ENCODE results near the gene GJB4. TPM values are rescaled to one million over a fixed set of nuclear protein-coding genes. Genes with fewer than 3 reads are reported as not detected.
"Not testable (repeated sequence)": the region's sequence is repeated elsewhere in the genome, so short reads cannot be mapped to it uniquely, and the experiment has no call there.

GJB4 gene
- total RNA-seq, 2 experiments from 2014 or later = not detected

DNA sequence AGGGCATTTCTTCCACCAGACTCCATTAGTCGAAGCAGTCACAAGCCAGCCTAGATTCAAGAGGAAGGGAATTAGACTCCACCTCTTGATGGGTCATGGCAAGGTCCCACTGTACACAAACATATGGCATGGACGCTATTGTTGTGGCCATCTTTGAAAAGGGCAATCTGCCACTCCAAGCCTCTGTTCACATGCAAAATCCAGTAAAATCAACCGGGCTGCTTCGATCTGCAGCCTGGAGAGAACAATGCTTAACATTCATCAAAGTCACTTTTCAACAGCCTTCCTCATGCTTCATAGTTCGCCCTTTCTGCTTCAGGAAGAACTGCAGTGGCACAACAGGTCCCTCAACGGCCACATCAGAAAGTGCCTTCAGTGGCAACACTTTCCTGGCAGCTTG is 32.7 kb upstream of the GJB4 start:
- intact Hi-C loops (cut with DNase I, micrococcal nuclease) = no loop called here
- Histone ChIP-seq H3K27me3 (ENCODE audit: control insufficient read depth in 1 of 2, insufficient read depth in 2 of 2, low read length in 2 of 2) (peaks cover 4 to 27% of the 10 kb centered on the region in 2 experiments), H3K4me1 (ENCODE audit: insufficient read depth, low read length) (no peaks in the 10 kb centered on the region), H3K9me3 (ENCODE audit: control insufficient read depth in 1 of 2, insufficient read depth in 1 of 2, low read length in 2 of 2) (no peaks in the 10 kb centered on the region), H3K4me3 (ENCODE audit: low read length) (no peak overlapping the region), H3K36me3 (ENCODE audit: insufficient read depth, low read length) (no peaks in the 10 kb centered on the region), H3K27ac (ENCODE audit: low read depth in 1 of 2, low read length in 2 of 2) (no peak overlapping the region)
- TF ChIP-seq, protein P1, sequence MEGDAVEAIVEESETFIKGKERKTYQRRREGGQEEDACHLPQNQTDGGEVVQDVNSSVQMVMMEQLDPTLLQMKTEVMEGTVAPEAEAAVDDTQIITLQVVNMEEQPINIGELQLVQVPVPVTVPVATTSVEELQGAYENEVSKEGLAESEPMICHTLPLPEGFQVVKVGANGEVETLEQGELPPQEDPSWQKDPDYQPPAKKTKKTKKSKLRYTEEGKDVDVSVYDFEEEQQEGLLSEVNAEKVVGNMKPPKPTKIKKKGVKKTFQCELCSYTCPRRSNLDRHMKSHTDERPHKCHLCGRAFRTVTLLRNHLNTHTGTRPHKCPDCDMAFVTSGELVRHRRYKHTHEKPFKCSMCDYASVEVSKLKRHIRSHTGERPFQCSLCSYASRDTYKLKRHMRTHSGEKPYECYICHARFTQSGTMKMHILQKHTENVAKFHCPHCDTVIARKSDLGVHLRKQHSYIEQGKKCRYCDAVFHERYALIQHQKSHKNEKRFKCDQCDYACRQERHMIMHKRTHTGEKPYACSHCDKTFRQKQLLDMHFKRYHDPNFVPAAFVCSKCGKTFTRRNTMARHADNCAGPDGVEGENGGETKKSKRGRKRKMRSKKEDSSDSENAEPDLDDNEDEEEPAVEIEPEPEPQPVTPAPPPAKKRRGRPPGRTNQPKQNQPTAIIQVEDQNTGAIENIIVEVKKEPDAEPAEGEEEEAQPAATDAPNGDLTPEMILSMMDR (IDR thresholded peaks at IDR 0.05) = no peak
- ChIA-PET POLR2A (no interaction called here), CTCF (no interaction called here)
- ATAC-seq (ENCODE audit: poor library complexity) = no peak
- Mint-ChIP-seq H3K9me3 (no peaks in the 10 kb centered on the region), H3K4me3 (no peak overlapping the region), H3K36me3 (ENCODE audit: low read depth) (no peaks in the 10 kb centered on the region), H3K27me3 (peaks cover 39% of the 10 kb centered on the region), H3K4me1 (ENCODE audit: low read depth) (no peaks in the 10 kb centered on the region), H3K27ac (no peak overlapping the region)
- DNase-seq = no peak

DNA sequence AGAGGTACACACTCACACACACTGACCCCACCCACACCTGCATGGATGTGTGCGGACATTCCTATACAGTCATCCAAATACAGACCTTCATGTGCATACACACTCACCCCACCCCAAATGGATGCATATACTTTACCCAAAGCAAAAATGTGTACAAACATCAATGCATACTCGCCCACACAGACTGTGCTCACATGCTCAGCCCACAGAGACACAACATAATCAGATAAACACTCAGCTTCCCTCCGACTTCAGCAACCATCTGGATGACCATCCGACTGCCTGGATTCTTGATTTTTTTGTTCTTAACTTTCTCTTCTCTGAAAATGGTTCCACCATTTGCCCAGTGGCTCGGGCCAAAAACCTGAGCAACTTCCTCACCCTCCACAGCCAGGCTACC is 29.1 kb upstream of the GJB4 start:
- TF ChIP-seq, protein P1 (IDR thresholded peaks at IDR 0.05) = no peak
- POLR2A ChIA-PET = no interaction called here
- ATAC-seq (ENCODE audit: poor library complexity) (no peak), DNase-seq (no peak)
- no peaks in the 10 kb centered on the region for H3K36me3 ChIP-seq (ENCODE audit: insufficient read depth, low read length)
- H3K27ac ChIP-seq (ENCODE audit: low read depth in 1 of 2, low read length in 2 of 2) = no peak overlapping the region
- H3K27me3 ChIP-seq (ENCODE audit: control insufficient read depth in 1 of 2, insufficient read depth in 2 of 2, low read length in 2 of 2) = peaks cover 4 to 17% of the 10 kb centered on the region in 2 experiments
- no peak overlapping the region for H3K4me3 ChIP-seq (ENCODE audit: low read length)
- CTCF ChIA-PET = no interaction called here
- Mint-ChIP-seq H3K9me3 (no peaks in the 10 kb centered on the region), H3K36me3 (ENCODE audit: low read depth) (no peaks in the 10 kb centered on the region), H3K27me3 (peaks cover 39% of the 10 kb centered on the region), H3K4me1 (ENCODE audit: low read depth) (no peaks in the 10 kb centered on the region), H3K27ac (no peak overlapping the region), H3K4me3 (no peak overlapping the region)
- no peaks in the 10 kb centered on the region for H3K4me1 ChIP-seq (ENCODE audit: insufficient read depth, low read length)
- intact Hi-C loops (cut with DNase I, micrococcal nuclease) = no loop called here
- H3K9me3 ChIP-seq (ENCODE audit: control insufficient read depth in 1 of 2, insufficient read depth in 1 of 2, low read length in 2 of 2) = no peaks in the 10 kb centered on the region

DNA sequence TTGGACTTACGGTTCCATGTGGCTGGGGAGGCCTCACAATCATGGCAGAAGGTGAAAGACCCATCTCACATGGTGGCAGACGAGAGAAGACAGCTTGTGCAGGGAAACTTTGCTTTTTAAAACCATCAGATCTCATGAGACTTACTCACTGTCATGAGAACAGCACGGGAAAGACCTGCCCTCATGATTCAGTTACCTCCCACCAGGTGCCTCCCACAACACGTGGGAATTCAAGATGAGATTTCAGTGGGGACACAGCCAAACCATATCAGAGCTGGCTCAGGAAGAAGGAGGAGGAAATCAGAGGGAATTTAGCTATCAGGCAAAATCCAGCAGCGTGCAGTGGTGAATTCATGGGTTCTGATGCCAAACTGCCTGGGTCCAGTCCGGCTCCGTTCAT is 26.7 kb upstream of the GJB4 start:
- not testable (repeated sequence) for H3K36me3 Mint-ChIP-seq (ENCODE audit: low read depth); H3K4me1 Mint-ChIP-seq (ENCODE audit: low read depth)

DNA sequence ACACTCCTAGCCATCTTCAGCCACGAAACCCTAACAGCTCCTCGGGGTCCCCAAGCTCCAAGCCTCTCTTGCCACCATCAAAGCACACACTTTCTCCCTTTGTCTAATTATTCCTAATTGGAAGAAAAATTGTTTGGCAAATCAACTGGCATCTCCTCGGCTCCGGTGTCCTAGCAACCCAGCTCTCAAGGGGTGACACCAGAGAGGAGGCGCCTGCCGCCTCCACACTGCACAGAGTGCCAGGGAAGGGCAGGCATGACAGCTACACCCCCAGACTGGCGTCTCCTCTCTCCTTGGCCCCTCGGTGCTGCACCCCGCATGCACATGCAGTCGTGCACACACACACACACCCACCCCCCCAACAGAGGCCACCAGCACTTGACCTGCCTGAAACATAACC is 22.8 kb upstream of the GJB4 start:
- Mint-ChIP-seq H3K36me3 (ENCODE audit: low read depth) (no peaks in the 10 kb centered on the region), H3K9me3 (no peaks in the 10 kb centered on the region), H3K4me3 (no peak overlapping the region), H3K27me3 (peaks cover 23% of the 10 kb centered on the region), H3K4me1 (ENCODE audit: low read depth) (no peaks in the 10 kb centered on the region), H3K27ac (no peak overlapping the region)
- ChIA-PET POLR2A (no interaction called here), CTCF (no interaction called here)
- TF ChIP-seq, protein P1 (IDR thresholded peaks at IDR 0.05) = no peak
- intact Hi-C loops (cut with DNase I, micrococcal nuclease) = no loop called here
- DNase-seq = no peak
- Histone ChIP-seq H3K9me3 (ENCODE audit: control insufficient read depth in 1 of 2, insufficient read depth in 1 of 2, low read length in 2 of 2) (no peaks in the 10 kb centered on the region), H3K4me1 (ENCODE audit: insufficient read depth, low read length) (no peaks in the 10 kb centered on the region), H3K36me3 (ENCODE audit: insufficient read depth, low read length) (no peaks in the 10 kb centered on the region), H3K27ac (ENCODE audit: low read depth in 1 of 2, low read length in 2 of 2) (no peak overlapping the region), H3K27me3 (ENCODE audit: control insufficient read depth in 1 of 2, insufficient read depth in 2 of 2, low read length in 2 of 2) (no peaks in the 10 kb centered on the region), H3K4me3 (ENCODE audit: low read length) (no peak overlapping the region)
- no peak for ATAC-seq (ENCODE audit: poor library complexity)

More for the DNA sequence above, 26.7 kb upstream of the GJB4 start:
- POLR2A ChIA-PET; ATAC-seq (ENCODE audit: poor library complexity); H3K27me3 ChIP-seq (ENCODE audit: control insufficient read depth in 1 of 2, insufficient read depth in 2 of 2, low read length in 2 of 2); CTCF ChIA-PET; intact Hi-C loops (cut with DNase I, micrococcal nuclease); H3K27ac ChIP-seq (ENCODE audit: low read depth in 1 of 2, low read length in 2 of 2); H3K4me3 Mint-ChIP-seq; DNase-seq; H3K36me3 ChIP-seq (ENCODE audit: insufficient read depth, low read length); H3K4me3 ChIP-seq (ENCODE audit: low read length); H3K27ac Mint-ChIP-seq; H3K4me1 ChIP-seq (ENCODE audit: insufficient read depth, low read length); H3K9me3 ChIP-seq (ENCODE audit: control insufficient read depth in 1 of 2, insufficient read depth in 1 of 2, low read length in 2 of 2); H3K9me3 Mint-ChIP-seq: not testable (repeated sequence)
- peaks cover 30% of the 10 kb centered on the region for H3K27me3 Mint-ChIP-seq

DNA sequence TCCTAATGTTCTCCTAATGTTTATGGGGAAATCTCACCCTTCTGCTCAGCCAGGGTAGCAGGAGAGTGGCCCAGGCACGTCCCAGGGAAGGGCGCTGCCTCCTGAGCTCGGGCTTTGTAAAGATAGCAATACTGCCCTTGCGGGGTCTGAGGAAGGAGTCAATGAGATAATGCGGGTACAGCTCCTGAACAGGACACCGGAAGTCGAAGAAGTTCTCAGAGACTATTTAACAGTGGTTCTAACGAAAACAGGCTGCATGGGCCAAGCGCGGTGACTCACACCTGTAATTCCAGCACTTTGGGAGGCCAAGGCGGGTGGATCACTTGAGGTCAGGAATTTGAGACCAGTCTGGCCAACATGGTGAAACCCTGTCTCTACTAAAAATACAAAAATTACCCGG is 22.3 kb upstream of the GJB4 start:
- POLR2A ChIA-PET; H3K9me3 ChIP-seq (ENCODE audit: control insufficient read depth in 1 of 2, insufficient read depth in 1 of 2, low read length in 2 of 2); H3K36me3 ChIP-seq (ENCODE audit: insufficient read depth, low read length); H3K27ac Mint-ChIP-seq; H3K4me1 Mint-ChIP-seq (ENCODE audit: low read depth); CTCF ChIA-PET; H3K36me3 Mint-ChIP-seq (ENCODE audit: low read depth); DNase-seq; H3K4me3 Mint-ChIP-seq; H3K4me3 ChIP-seq (ENCODE audit: low read length); ATAC-seq (ENCODE audit: poor library complexity); H3K9me3 Mint-ChIP-seq; H3K4me1 ChIP-seq (ENCODE audit: insufficient read depth, low read length); intact Hi-C loops (cut with DNase I, micrococcal nuclease); H3K27ac ChIP-seq (ENCODE audit: low read depth in 1 of 2, low read length in 2 of 2); H3K27me3 ChIP-seq (ENCODE audit: control insufficient read depth in 1 of 2, insufficient read depth in 2 of 2, low read length in 2 of 2): not testable (repeated sequence)
- H3K27me3 Mint-ChIP-seq = peaks cover 23% of the 10 kb centered on the region
